RPMI7951 (cell line): ENCODE results near the gene AP3D1. TPM values are rescaled to one million over a fixed set of nuclear protein-coding genes. Genes with fewer than 3 reads are reported as not detected.
"Not testable (repeated sequence)": the region's sequence is repeated elsewhere in the genome, so short reads cannot be mapped to it uniquely, and the experiment has no call there.

ENCODE experiments used
- DNase-seq: peaks from one replicate; pipeline ENCODE4 v3.0.0-alpha.2; 2012; ENCODE audit warnings: low read depth
- total RNA-seq: library from RNA; depleted of rRNA; stranded (reverse); fragments of >200 nt; shearing (Covaris generic); gene quantifications from 2 replicates; pipeline ENCODE4 v1.2.3, GENCODE V29; 2014; rRNA removed

The AP3D1 gene
- total RNA-seq = 49.6 and 50.0 TPM in 2 replicates

DNA sequence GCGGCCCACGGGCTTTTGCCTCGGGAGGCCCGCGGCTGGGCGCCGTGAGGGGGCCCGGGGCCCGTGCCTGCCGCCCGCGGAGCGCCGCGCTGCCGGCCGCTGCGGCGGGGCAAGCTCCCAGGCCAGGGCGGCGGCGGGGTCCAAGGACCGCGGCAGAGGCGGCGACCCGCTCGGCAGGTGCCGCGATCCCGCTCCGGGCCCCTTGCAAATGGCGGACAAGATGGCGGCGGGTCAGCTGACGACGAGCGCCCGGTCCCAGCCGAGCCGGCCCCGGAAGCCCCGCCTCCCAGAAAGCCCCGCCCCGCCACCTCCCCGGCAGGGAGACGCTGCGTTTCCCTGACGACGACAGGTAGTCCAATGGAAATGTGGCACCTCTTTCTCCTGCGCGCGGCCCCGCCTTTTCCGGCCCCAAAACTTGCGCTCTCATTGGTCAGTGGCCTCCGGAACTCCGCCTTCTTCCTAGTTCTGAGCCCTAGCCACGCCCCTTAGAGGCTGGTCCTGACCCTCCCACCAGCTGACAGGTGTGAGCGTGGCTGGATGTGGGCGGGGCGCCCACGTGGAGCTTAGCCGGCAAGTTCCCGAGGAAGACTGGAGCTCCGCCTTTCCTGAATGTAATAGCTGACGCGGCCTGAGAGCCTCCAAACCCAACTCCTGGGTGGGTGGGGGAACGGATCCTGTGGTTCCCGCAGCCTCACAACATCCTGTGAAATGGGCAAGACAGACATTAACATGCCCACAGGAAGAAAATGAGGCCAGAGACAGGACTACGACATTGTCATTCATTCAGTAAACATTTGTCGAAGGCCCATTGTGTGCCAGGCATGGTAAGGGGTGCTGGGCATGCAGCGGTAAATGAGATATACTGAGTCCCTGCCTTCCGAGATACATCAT is at the start of gene AP3D1:
AP3D1 (minus strand) TSS at position 228 of the 891 bp plus-strand sequence. CDS start 232 bp downstream, outside the sequence.
- DNase-seq = peak; percentile 99

DNA sequence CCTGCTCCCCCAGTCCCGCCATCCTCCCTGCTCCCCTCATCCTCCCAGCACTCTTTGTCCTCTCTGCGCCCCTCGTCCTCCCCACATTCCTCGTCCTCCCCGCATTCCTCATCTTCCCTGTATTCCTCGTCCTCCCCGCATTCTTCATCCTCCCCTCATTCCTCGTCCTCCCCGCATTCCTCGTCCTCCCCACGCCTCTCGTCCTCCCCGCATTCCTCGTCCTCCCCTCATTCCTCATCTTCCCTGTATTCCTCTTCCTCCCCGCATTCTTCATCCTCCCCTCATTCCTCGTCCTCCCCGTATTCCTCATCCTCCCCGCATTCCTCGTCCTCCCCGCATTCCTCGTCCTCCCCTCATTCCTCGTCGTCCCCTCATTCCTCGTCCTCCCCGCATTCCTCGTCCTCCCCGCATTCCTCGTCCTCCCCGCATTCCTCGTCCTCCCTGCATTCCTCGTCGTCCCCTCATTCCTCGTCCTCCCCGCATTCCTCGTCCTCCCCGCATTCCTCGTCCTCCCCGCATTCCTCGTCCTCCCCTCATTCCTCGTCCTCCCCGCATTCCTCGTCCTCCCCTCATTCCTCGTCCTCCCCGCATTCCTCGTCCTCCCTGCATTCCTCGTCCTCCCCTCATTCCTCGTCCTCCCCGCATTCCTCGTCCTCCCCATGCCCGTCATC is 49.4 kb upstream of the AP3D1 start:
- DNase-seq = not testable (repeated sequence)

DNA sequence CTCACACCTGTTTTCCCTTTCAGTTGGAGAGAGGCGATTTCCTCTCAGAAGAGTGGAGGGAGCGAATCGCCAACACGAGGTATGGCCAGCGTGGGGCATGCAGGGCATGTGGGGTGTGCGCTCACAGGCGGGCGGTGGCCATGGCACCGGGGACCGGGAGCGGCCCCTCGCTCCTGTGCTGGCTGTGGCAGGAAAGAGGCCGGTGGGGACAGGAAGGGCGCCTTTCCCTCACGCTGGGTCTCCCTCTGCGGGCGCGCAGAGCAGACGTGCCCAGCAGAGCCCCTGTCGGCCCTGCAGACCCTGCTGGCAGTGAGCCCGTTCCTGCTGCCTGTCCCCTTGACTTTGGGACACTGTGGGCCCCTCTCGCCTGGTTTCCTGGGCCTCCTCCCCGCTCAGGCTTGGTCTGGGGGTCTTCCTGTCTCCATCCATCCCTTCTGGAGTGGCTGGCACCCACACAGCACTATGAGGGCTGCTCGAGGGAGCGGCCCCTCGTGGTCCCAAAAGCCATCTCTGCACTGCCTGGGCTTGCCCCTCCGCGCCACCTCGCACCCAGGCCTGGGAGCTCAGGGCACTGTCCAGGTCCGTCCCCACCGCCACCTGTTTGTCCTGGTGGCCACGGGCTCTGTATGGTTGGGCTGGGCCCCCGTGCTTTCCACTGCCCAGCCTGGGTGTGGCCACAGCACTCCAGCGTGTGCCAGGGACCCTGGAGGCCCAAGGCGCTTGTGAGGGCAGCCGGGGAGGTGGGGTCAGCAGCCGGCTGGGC is 48.7 kb upstream of the AP3D1 start:
- DNase-seq = no peak

DNA sequence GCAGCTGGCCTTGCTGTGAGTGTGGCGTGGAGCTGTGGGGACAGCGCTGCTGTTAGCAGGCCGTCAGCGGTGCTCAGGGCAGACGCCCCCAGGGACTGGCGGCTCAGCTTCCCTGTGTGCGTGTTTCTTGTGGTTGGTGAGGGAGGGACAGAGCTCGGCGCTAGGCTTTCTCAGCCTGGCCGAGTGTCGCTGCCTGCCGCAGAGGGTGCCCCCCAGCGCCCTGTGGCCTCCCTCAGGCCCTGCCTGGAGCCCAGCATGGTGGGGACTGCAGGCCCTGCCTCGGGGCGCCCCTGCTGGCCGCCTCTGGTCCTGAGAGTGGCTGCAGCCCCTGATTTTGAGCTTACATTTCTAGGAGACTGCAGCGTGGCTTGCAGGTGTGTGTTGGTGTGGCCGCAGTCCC is 47.8 kb upstream of the AP3D1 start:
- no peak for DNase-seq

DNA sequence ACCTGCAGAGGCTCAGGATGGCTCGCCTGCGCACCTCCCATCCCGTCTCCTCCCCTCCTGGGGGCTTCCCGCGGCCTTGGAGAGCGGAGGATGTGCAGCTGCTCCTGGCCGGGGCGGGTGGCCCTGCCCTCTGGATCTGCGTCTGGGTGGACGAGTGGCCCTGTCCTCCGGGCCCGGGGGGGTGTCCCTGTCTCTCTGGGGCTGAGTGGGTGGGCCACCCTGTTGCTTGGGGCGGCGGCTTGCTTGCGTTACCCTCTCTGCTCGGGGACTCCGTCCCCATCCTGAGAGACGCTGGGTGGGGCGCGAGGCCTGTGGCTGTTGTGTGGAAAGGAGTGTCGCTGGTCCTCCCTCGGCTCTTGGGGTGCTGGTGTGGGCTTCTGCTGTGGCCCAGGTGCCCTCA is 47.0 kb upstream of the AP3D1 start:
- DNase-seq = no peak

DNA sequence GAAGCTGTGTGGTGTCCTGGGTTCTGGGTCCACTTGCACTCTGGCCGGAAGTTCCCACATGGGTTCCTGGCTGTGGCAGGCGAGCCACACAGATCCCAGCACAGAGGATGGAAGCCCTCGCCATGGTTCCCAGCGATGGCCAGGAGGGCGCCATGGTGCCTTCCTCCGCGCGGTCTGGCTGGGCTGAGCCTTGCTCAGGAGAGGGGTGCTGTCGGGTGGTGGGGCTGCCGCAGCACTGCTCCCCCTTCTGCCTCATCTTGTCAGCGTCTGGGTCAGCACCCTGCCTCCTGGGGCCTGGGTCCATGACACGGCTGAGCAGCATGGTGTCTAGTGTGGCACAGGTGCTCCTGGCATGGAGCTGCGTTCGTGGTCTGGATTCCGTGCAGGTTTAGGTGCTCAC is 45.9 kb upstream of the AP3D1 start:
- no peak for DNase-seq

DNA sequence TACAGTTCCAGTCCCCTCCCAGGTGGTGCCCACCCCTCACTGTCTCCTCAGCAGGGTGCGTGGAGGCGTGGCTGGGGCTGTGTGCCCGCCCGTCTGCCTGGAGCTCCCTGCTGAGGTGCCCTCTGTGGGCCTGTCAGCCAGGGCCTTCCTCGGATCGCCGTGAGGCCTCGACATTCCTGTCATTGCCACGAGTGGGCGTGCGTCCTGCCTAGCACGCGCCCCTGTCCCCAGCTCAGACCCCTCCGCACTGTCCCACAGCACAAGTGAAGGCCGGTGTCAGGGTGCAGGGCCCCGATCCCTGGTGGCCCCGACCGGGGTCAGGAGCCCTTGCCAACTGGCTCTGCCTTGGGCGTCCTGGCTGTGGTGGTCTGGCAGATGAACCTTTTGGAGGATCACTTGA is 44.5 kb upstream of the AP3D1 start:
- DNase-seq = no peak

DNA sequence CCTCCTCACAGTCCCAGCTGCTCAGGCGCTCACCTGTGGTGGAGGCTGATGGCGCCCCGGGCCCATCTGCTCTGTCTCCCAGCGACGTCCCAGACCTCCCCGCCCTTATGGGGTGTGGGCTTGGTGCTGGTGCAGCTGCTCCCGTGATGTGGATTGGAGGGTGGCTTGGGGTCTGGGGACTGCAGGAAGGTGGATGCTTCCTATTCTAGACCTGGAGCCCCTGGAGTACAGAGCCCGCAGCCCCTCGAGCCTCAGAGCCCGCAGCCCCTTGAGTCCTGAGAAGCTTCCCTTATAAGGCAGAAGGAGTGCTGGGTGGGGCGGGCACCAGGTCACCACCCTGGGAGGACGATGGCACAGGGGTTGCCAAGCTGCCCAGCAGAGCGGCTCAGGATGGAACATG is 44.0 kb upstream of the AP3D1 start:
- no peak for DNase-seq

DNA sequence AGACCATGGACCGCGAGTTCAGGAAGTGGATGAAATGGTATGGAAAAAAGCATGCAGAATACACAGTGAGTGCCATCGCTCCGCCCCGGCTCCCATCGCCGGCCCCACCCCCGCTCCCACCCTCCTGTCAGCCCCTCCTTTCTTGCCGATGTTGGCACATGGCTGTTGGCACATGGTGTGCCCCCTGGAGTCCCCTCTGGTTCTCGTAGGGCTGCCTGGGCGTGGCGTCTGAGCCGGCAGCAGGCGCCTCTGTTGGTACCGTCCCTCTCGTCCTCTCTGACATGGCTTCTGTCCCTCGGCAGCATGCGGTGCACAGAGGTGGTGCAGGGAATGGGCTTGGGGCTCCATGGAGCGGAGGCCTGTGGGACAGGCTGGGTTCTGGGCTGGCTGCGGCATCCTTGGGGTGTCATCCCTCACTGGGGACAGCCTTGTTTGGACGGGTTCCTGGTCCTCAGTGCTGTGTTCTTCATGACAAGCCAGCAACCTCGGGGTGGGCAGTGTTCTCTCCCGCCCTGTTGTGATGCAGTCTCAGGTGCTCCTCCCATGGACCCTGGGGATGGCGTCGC is 43.2 kb upstream of the AP3D1 start:
- DNase-seq = no peak

DNA sequence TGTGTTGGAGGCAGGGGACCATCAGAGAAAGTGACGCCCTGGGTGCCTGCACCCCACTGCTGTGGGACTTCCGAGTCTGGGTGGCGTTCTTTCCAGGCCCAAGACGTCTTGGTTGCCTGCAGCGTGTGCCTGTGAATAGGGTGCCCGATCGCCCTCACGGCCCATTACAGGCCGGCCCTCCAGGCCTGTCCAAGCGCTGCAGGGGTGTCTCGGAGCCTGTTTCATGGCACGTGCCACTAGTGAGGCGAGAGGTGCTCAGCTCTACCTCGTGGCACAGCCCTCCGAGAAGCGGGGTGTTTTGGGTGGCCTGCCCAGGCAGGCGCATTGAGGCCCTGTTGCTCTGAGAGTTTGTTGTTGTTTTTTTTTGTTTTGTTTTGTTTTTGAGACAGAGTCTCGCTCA is 42.4 kb upstream of the AP3D1 start:
- no peak for DNase-seq

DNA sequence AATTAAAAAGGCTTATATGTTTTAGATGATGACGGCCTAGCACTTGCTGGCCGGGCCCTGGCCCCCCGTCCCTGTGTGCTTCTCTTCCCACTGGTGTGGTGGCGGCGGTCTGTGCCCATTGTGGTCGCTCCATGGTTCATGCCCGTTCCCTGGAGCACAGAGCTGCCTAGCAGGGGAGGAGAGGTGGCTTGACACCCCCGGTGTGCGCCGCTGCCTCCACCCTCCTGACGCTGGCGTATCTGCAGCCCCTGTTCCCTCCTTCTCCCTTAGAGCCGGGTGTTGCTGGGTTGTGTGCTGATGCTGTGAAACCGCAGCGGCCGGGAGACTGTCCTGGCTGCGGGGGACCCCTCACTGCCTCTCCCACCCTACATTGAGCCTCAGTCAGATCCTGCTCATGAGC is 41.5 kb upstream of the AP3D1 start:
- no peak for DNase-seq

DNA sequence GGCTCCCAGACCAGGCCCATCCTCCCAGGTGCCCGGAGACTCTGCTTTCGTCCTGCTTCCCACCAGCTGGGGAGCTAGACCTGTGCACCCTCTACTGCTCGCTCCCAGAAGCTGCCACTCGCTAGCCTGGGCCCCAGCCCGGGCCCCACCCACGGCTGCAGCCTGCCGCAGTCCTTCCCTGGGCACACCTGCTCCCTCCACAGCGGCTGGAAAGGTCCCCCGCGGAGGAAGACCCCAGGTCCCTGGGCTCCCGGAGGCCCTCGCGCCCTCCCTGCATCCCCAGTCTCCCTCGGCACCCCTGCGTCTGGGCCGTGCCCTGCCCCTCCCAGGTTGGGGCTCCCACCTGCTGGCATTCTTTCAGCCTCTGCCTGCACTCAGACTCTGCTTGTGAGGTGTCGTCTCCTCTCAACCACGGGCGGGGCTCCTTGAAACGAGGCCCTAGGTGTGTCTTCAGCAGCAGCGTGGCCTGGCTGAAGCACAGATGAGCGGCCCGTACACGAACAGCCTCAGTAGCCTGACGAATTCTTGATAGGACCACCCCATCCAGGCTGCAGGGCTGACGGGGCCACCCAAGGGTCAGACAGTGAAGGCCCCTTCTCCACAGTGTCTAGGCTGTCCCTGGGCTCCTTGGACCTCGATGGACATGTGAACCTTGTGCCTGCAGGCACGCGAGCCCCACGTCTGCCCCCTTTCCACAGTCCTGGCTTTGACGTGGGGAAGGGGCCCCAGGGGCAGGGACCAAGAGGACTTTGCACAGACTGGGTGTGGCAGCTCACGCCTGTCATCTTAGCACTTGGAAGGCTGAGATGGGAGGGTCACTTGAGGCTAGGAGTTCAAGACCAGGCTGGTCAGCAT is 40.3 kb upstream of the AP3D1 start:
- no peak for DNase-seq

DNA sequence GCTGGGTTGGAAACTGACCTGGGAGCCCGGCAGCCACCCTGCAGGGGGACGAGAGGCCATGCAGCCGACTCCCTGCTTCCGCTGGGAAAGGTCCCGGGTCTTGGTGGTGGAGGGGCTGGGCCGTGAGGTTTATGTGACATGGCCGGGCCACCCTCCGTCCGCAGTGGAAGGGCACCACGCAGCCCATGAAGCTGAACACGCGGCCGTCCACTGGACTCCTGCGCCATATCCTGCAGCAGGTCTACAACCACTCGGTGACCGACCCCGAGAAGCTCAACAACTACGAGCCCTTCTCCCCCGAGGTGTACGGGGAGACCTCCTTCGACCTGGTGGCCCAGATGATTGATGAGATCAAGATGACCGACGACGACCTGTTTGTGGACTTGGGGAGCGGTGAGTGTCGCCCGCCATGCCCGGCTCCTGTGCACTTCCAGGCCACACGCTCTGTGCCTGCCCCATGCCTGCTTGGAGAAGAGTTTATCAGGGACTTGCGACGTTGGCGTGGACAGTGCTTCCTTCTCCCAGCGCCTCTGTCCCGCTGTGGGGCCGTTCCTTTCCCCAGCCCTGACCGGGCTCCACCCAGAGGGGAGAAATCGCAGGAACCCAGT is 39.6 kb upstream of the AP3D1 start:
- no peak for DNase-seq

DNA sequence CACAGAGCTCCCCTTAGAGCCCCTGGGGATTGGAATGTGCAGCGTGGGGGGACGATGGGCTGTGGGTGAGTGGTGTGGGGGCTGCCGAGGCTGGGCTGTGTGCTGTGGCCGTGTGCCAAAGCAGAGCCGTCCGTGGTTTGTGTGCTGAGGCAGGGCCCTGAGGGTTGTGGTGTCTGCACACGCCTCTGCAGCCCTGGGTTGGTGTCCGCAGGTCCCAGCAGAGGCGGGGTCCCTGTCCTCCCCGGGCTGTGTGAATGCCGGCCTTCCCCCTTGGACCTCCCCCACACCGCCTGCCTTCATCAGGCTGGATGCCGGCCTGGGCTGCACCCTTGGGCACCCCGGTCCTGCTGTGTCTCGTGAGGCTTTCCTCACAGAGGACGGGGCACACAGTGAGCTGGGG is 38.5 kb upstream of the AP3D1 start:
- no peak for DNase-seq

DNA sequence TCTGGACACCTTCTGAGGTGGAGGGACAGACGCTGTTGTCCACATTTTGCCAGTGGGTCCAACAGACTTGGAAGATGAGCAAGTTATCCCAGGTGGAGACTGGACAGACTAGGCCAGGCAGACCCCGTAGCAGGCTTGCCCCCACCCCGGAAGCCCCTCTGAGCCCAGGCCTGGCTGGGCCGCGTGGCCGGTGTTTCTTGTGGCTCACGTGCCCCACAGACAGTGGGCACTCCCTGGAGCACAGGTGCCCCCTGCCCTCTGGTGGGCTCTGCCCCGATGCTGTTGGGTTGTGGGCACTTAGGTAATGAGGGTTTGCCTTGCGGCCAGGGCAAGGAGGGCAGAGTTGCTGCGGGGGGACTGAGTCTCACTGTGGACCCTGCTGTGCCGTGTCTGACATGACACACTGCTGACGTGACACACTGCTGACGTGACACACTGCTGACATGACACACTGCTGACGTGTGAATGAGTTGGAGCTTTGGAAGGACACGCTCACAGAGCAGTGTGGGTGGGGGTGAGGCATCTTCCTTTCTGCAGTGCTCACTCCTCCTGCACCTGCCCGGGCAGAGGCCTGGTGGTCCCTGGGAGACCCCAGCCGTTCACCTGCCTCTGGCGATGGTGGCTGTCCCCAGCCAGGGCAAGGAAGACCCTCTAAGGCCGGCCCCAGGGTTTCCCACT is 37.5 kb upstream of the AP3D1 start:
- DNase-seq = peak; percentile 9

DNA sequence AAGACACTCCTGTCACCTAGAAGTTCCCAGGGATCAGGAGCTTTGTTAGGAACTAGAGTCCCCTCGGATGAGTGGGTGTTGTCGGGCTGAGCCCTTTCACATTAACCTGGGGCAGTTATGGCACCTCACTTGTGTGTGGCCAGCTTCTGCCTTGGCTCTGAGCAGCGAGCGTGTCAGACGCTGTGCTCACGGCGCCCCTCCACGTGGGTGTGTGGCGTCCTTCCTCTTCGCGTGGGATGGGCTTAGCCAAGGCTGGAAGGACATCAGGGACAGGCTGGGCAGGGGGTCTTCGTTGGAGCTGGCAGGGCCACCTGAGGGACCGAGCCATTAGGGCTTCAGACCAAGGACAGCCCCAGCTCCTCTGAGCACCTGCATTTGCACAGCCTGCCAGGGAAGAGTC is 35.8 kb upstream of the AP3D1 start:
- DNase-seq = no peak

DNA sequence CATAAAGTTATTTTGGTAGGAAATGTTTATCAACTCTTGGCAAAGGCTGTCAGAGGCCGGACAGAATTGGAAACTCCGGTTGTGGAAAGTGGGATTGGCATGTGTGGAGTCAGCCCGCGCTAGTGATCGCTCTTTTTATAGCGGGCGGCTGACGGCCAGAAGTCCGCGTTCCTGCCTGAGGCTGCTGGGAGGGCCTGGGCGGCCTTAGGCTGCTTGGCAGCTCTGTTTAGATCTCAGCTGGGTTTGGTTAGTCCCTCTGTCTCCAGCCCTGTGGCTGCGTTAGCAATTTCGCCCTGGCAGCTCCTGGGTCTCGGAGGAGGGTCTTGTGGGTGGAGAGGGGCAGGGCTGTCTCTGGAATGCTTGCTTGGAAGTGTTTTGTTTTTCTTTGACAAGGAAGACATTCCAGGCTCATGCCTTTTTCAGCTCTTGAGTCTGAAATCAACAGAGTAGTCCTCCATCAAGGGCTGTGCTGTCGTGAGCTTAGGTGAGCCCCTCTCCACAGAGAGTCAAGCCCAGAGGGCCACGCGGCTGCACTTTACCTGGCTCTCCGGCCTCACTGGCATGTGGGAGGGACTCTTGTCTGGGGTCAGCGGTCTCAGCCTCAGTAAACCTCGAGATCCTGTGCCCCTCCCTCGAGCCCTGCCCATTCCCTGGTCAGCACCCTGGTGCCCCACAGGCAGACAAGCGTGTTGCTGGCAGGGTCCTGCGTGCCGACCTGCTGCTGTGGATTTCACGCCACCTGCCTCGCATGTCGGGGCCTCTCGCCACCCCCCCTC is 34.9 kb upstream of the AP3D1 start:
- DNase-seq = no peak

DNA sequence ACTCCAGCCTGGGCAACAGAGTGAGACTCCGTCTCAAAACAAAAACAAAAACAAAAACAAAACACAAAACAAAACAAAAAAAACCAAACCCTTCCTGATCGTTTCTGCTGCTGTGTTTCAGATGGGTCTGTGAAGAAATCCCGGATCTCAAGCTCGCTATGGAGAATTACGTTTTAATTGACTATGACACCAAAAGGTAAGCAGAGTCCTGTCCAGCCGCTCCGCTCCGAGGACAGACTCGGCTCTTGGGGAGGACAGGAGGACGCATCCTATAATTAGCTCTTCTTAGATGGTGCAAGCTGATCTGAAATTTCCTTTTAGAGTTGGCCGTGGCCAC is 34.3 kb upstream of the AP3D1 start:
- DNase-seq = no peak

DNA sequence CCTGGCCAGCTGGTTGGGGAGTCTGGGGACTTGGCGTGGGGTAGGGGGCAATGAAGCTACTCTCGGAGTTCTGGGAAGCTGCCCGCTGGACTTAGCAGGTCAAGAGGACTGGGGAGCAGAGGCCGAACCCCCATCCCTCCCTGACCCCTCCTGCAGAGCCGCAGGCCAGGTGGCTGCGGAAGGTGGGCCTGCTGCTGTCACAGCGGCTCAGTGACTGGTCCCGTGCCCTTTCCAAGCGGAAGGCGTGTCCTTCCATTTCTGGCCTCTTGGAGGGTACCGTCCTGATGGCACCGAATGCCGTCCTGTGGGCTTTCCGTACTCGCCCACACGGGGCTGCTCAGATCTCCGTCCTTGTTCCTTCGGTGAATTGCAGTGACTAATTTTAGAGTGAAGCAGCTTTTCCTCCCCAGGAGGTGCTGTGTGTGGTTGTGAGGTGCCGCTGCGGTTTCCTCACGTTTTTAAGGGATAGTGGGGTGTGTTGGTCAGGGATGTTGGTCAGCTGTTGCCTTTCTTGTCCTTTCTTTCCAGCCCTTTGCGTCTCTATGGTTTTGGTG is 33.1 kb upstream of the AP3D1 start:
- DNase-seq = no peak
